Kasumi-1 (cell line): ENCODE results near the gene MCRIP1.

Source experiments
- DNase-seq, 2 experiments: peaks; one replicate each; lab custom pipeline; 2025; lab: John Stamatoyannopoulos, UW

MCRIP1 gene

GRCh38 chr17:81860756-81861568, 27.9 kb upstream of the MCRIP1 start:
- peak; percentile 100 for DNase-seq

- no peak for DNase-seq
Observed at GRCh38 chr17:81859906-81860755, 27.0 kb upstream of the MCRIP1 start, which contains the start of gene P4HB. Gene P4HB, minus strand, starts transcription at chr17:81860535. Its CDS starts 64 bp downstream, at chr17:81860471.

GRCh38 chr17:81858967-81859905, 26.1 kb upstream of the MCRIP1 start:
- no peak for DNase-seq

GRCh38 chr17:81858170-81858966, 25.3 kb upstream of the MCRIP1 start:
- DNase-seq = no peak

GRCh38 chr17:81854974-81855774, 22.1 kb upstream of the MCRIP1 start:
- no peak for DNase-seq

GRCh38 chr17:81852237-81852636, 19.1 kb upstream of the MCRIP1 start:
- no peak for DNase-seq

GRCh38 chr17:81851423-81851822, 18.3 kb upstream of the MCRIP1 start:
- no peak for DNase-seq

- no peak for DNase-seq
Observed at GRCh38 chr17:81849457-81849856, 16.4 kb upstream of the MCRIP1 start.

GRCh38 chr17:81846743-81847689, 13.9 kb upstream of the MCRIP1 start:
- no peak for DNase-seq

GRCh38 chr17:81845881-81846742, 13.0 kb upstream of the MCRIP1 start:
- DNase-seq = no peak

GRCh38 chr17:81845361-81845760, 12.3 kb upstream of the MCRIP1 start:
- no peak for DNase-seq

- DNase-seq = no peak
Observed at GRCh38 chr17:81844887-81845286, 11.8 kb upstream of the MCRIP1 start.

GRCh38 chr17:81844327-81844851, 11.3 kb upstream of the MCRIP1 start:
- no peak for DNase-seq

GRCh38 chr17:81843713-81844326, 10.7 kb upstream of the MCRIP1 start:
- DNase-seq = no peak

- no peak for DNase-seq
Observed at GRCh38 chr17:81842725-81843504, 9.8 kb upstream of the MCRIP1 start.

- DNase-seq = no peak
Observed at GRCh38 chr17:81842378-81842724, 9.3 kb upstream of the MCRIP1 start.

- DNase-seq = no peak
Observed at GRCh38 chr17:81841866-81842265, 8.8 kb upstream of the MCRIP1 start.
